Sigmoid colon (tissue), 7 donors: ENCODE data around the gene TMF1. TPM values are rescaled to one million over a fixed set of nuclear protein-coding genes. Genes with fewer than 3 reads are reported as not detected.

ENCODE experiments used
- DNase-seq: peaks from one replicate; pipeline ENCODE4 v3.0.0-alpha.2; 2019
- H3K27ac ChIP-seq, 4 donors: fragments of 200-600 bp; sonication (generic); one replicate each; pipeline ENCODE4 v1.5.1; 2016 to 2019; ENCODE audit warnings: mild to moderate bottlenecking in 1 of 4
- H3K27me3 ChIP-seq, 3 donors: fragments of 200-600 bp; sonication (generic); one replicate each; pipeline ENCODE4 v1.5.1; 2019; ENCODE audit warnings: mild to moderate bottlenecking in 1 of 3
- H3K36me3 ChIP-seq, 4 donors: fragments of 200-600 bp; sonication (generic); one replicate each; pipeline ENCODE4 v1.5.1; 2016 to 2019
- H3K4me1 ChIP-seq, 4 donors: fragments of 200-600 bp; sonication (generic); one replicate each; pipeline ENCODE4 v1.5.1; 2017 to 2019
- H3K4me3 ChIP-seq, 4 donors: fragments of 200-600 bp; sonication (generic); one replicate each; pipeline ENCODE4 v1.5.1; 2017 to 2019; ENCODE audit warnings: mild to moderate bottlenecking in 2 of 4, moderate library complexity in 1 of 4
- H3K9me3 ChIP-seq, 4 donors: fragments of 200-600 bp in 3 of 4; sonication (generic) in 3 of 4; one replicate each; pipeline versions ENCODE4 v1.5.1 to v1.6.1; 2013 to 2019
- CTCF ChIP-seq, 4 experiments: fragments of 450-650 bp in 3 of 4; fragments of 200-600 bp in 1 of 4; IDR thresholded peaks; one replicate each; pipeline ENCODE4 v1.5.1; 2016 to 2019; ENCODE audit warnings: antibody characterized with exemption in 4 of 4, mild to moderate bottlenecking in 3 of 4, moderate library complexity in 2 of 4
- EP300 ChIP-seq, 4 donors: sonication (generic); formaldehyde crosslinking; IDR thresholded peaks; one replicate each; pipeline ENCODE4 v1.6.1; 2017; ENCODE audit warnings: antibody characterized with exemption in 4 of 4
- POLR2A ChIP-seq, 2 donors: fragments of 450-650 bp; IDR thresholded peaks; one replicate each; pipeline ENCODE4 v1.6.1; 2016; ENCODE audit warnings: antibody characterized with exemption in 2 of 2, mild to moderate bottlenecking in 2 of 2, moderate library complexity in 2 of 2
- POLR2AphosphoS5 ChIP-seq, 4 donors: sonication (generic); formaldehyde crosslinking; IDR thresholded peaks; one replicate each; pipeline ENCODE4 v1.6.1; 2017; ENCODE audit warnings: antibody characterized with exemption in 4 of 4
- WGBS, 2 donors: extraction: QIAGEN DNeasy Blood & Tissue Kit; methylation state at CpG; one replicate each; pipeline ENCODE4 v1.1.7; 2013; 5-methylcytosine and 5-hydroxymethylcytosine counted together
- intact Hi-C: fragments of 100-400 bp; cut with DNase I; formaldehyde crosslinking; loops from one replicate; pipeline ENCODE4 v1.15.1; 2023
- polyA plus RNA-seq, 3 donors: library from polyadenylated mRNA; stranded (reverse); fragments of 200-250 nt; gene quantifications; one replicate each; pipeline ENCODE4 v1.2.3, GENCODE V29; 2013
- small RNA-seq, 3 donors: library from RNA; depleted of rRNA; stranded (forward); fragments of <200 nt; gene quantifications; one replicate each; pipeline ENCODE3, GENCODE V24; 2016
- total RNA-seq, 4 donors: library from RNA; depleted of rRNA; stranded (reverse); fragments of >200 nt; gene quantifications; one replicate each; pipeline ENCODE4 v1.1.0, GENCODE V29; 2016
- donor health status: healthy with polysubstance abuse.
- donor health status: Bipolar disorder and iron deficiency.
- donor health status: healthy.

The TMF1 gene
- total and polyA plus RNA-seq, 7 donors: 9.9 to 32.8 (median 26.9) TPM

- no peak overlapping the region for H3K4me3 ChIP-seq
- H3K27ac ChIP-seq: no peak overlapping the region
- H3K9me3 ChIP-seq: no peaks in the 10 kb centered on the region
- intact Hi-C loops: loop anchor here (10.0 kb wide), 1 partner anchor 2003 kb away; no protein-coding TSS in a partner anchor
- no peak for DNase-seq
- no peaks in the 10 kb centered on the region for H3K27me3 ChIP-seq
- no peaks in the 10 kb centered on the region for H3K4me1 ChIP-seq
- TF ChIP-seq POLR2AphosphoS5 (IDR thresholded peaks at IDR 0.05) (no peak), POLR2A (IDR thresholded peaks at IDR 0.05) (no peak), CTCF (IDR thresholded peaks at IDR 0.05) (no peak), EP300 (IDR thresholded peaks at IDR 0.05) (no peak)
- H3K36me3 ChIP-seq: peaks cover 5 to 74% (median 46%) of the 10 kb centered on the region in 4 donors
- WGBS, 2 donors: 86% methylated on average over 8 of the region's 8 CpGs
Measured at GRCh38 chr3:68977486-68978167, 74.5 kb downstream of the TMF1 start.

- H3K27me3 ChIP-seq: no peaks in the 10 kb centered on the region
- H3K27ac ChIP-seq: no peak overlapping the region
- H3K4me1 ChIP-seq: no peaks in the 10 kb centered on the region
- no peak for TF ChIP-seq POLR2AphosphoS5 (IDR thresholded peaks at IDR 0.05)
- no peak for TF ChIP-seq CTCF (IDR thresholded peaks at IDR 0.05)
- TF ChIP-seq EP300 (IDR thresholded peaks at IDR 0.05): no peak
- no peak for TF ChIP-seq POLR2A (IDR thresholded peaks at IDR 0.05)
- DNase-seq: no peak
- no peak overlapping the region for H3K4me3 ChIP-seq
- WGBS, 2 donors: 80 to 83% methylated on average over 5 of the region's 5 CpGs
- intact Hi-C loops: loop anchor here (10.0 kb wide), 1 partner anchor 2000 kb away; no protein-coding TSS in a partner anchor
- no peaks in the 10 kb centered on the region for H3K9me3 ChIP-seq
- peaks cover 0 to 45% (median 22%) of the 10 kb centered on the region in 4 donors for H3K36me3 ChIP-seq
Measured at GRCh38 chr3:68974711-68975110, 77.4 kb downstream of the TMF1 start.

GRCh38 chr3:68973639-68974038 lies 78.5 kb downstream of the TMF1 start:
- Histone ChIP-seq H3K4me3 (no peak overlapping the region), H3K27me3 (no peaks in the 10 kb centered on the region), H3K27ac (no peak overlapping the region), H3K36me3 (peaks cover 0 to 34% (median 14%) of the 10 kb centered on the region in 4 donors), H3K9me3 (no peaks in the 10 kb centered on the region), H3K4me1 (no peaks in the 10 kb centered on the region)
- TF ChIP-seq EP300 (IDR thresholded peaks at IDR 0.05): no peak
- no peak for TF ChIP-seq CTCF (IDR thresholded peaks at IDR 0.05)
- TF ChIP-seq POLR2AphosphoS5 (IDR thresholded peaks at IDR 0.05): no peak
- no peak for TF ChIP-seq POLR2A (IDR thresholded peaks at IDR 0.05)
- 74 to 78% methylated on average over 7 of the region's 7 CpGs for WGBS, 2 donors
- intact Hi-C loops: loop anchor here (10.0 kb wide), 1 partner anchor 1999 kb away; no protein-coding TSS in a partner anchor
- DNase-seq: no peak

- DNase-seq: peak; percentile 67
Measured at GRCh38 chr3:68972358-68972979, 79.7 kb downstream of the TMF1 start.

More at GRCh38 chr3:68972358-68972979, 79.7 kb downstream of the TMF1 start:
- H3K27ac ChIP-seq: no peak overlapping the region
- peak in 1 of 4 donors; percentile 10 for TF ChIP-seq POLR2AphosphoS5 (IDR thresholded peaks at IDR 0.05)
- TF ChIP-seq CTCF (IDR thresholded peaks at IDR 0.05): peak; percentile 26 to 68 (median 56)
- no peak for TF ChIP-seq EP300 (IDR thresholded peaks at IDR 0.05)
- no peak for TF ChIP-seq POLR2A (IDR thresholded peaks at IDR 0.05)
- H3K27me3 ChIP-seq: no peaks in the 10 kb centered on the region
- intact Hi-C loops: loop anchor here (10.0 kb wide), 1 partner anchor 1998 kb away; no protein-coding TSS in a partner anchor
- H3K36me3 ChIP-seq: peaks cover 0 to 23% (median 6%) of the 10 kb centered on the region in 4 donors
- no peaks in the 10 kb centered on the region for H3K4me1 ChIP-seq
- H3K4me3 ChIP-seq: no peak overlapping the region
- 38 to 49% methylated on average over 11 of the region's 11 CpGs for WGBS, 2 donors
- no peaks in the 10 kb centered on the region for H3K9me3 ChIP-seq

Small RNAs within 50 kb of the gene (small RNA-seq; reads per million reads assigned to genes)
- gene MIR3136: 0 reads per million in 3 donors

Other genes starting within 250 kb of the TMF1 start
- under 1 TPM in 3 of 4 donors, not detected in 1; 0.16 to 0.55 (median 0.36) TPM for gene TAFA4, start 119.8 kb downstream of the TMF1 start, total RNA-seq
- gene TAFA4, start 119.8 kb downstream of the TMF1 start, polyA plus RNA-seq: under 1 TPM in 1 of 3 donors, not detected in 2; 0.03 TPM
- 100 to 1,000 TPM in 1 of 4 donors, 10 to 100 TPM in 3; 42.1 to 103 (median 71.5) TPM for gene EOGT, start 38.6 kb downstream of the TMF1 start, total RNA-seq
- gene EOGT, start 38.6 kb downstream of the TMF1 start, polyA plus RNA-seq: 1 to 10 TPM; 4.6 to 7.6 (median 5.4) TPM
- 10 to 100 TPM; 53.6 to 84.9 (median 61.6) TPM for gene UBA3, start 28.0 kb upstream of the TMF1 start, total RNA-seq
- 10 to 100 TPM; 36.6 to 54.6 (median 38.1) TPM for gene UBA3, start 28.0 kb upstream of the TMF1 start, polyA plus RNA-seq
- 100 to 1,000 TPM in 3 of 4 donors, 10 to 100 TPM in 1; 82.1 to 181 (median 144) TPM for gene ARL6IP5, start 32.6 kb upstream of the TMF1 start, total RNA-seq
- 100 to 1,000 TPM in 1 of 3 donors, 10 to 100 TPM in 2; 36.6 to 110 (median 50.2) TPM for gene ARL6IP5, start 32.6 kb upstream of the TMF1 start, polyA plus RNA-seq
- gene LMOD3, start 70.3 kb upstream of the TMF1 start, total RNA-seq: not detected
- under 1 TPM in 2 of 3 donors, not detected in 1; 0.01 to 0.23 TPM for gene LMOD3, start 70.3 kb upstream of the TMF1 start, polyA plus RNA-seq